AG09309 (cell line): ENCODE results near the gene CROCC2.

Experiments used
- DNase-seq: peaks from one replicate; pipeline ENCODE4 v3.0.0-alpha.2; 2010; ENCODE audit warnings: low read depth
- H3K4me3 ChIP-seq: 2 replicates; pipeline ENCODE4 v1.5.1; 2011; ENCODE audit warnings: mild to moderate bottlenecking, low read depth, low read length, moderate library complexity; ENCODE audit not compliant: control insufficient read depth
- CTCF ChIP-seq: IDR thresholded peaks from 2 replicates; pipeline ENCODE4 v1.5.1; 2011; ENCODE audit warnings: mild to moderate bottlenecking, low read depth, low read length, inconsistent platforms; ENCODE audit not compliant: insufficient read depth, control insufficient read depth; ENCODE audit errors: missing control alignments

CROCC2 gene

DNA sequence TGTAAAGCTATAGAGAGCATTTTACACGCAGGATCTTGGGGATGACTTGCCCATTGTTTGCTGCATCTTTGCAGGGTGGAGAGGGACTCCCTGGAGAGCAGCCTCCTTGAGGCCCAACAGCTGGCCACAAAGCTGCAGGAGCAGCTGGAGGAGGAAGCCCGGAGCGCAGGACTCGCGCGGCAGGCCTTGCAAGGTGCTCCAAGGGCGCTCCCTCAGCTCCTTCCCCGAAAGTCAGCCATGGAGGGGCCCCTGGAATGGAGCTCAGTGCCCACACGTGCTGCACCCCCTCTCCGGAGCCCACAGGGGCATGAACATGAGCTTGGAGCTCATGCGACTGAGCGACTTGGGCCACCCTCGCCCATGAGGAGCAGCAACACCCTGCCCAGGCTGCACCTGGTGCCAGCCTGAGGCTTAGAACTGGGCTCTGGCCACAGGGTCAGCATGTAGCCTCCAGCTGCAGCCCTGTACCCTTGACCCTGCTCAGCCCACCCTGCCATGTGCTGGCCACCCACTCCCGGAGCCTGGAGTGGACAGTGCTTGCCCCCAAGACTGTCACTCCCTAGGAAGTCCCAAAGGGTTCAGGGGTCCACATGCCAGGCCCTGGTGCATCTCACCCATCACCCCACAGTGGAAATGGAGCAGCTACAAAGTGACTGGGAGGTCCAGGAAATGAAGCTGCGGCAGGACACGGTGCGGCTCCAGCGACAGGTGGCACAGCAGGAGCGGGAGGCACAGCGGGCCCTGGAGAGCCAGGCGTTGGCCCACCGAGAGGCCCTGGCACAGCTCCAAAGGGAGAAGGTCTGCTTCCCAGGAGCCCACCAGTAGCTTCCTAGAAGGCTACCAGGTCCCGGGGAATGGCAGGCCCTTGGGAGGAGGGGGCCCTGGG, 43.0 kb downstream of the CROCC2 start:
- no peak overlapping the region for H3K4me3 ChIP-seq
- TF ChIP-seq CTCF = no peak
- no peak for DNase-seq

DNA sequence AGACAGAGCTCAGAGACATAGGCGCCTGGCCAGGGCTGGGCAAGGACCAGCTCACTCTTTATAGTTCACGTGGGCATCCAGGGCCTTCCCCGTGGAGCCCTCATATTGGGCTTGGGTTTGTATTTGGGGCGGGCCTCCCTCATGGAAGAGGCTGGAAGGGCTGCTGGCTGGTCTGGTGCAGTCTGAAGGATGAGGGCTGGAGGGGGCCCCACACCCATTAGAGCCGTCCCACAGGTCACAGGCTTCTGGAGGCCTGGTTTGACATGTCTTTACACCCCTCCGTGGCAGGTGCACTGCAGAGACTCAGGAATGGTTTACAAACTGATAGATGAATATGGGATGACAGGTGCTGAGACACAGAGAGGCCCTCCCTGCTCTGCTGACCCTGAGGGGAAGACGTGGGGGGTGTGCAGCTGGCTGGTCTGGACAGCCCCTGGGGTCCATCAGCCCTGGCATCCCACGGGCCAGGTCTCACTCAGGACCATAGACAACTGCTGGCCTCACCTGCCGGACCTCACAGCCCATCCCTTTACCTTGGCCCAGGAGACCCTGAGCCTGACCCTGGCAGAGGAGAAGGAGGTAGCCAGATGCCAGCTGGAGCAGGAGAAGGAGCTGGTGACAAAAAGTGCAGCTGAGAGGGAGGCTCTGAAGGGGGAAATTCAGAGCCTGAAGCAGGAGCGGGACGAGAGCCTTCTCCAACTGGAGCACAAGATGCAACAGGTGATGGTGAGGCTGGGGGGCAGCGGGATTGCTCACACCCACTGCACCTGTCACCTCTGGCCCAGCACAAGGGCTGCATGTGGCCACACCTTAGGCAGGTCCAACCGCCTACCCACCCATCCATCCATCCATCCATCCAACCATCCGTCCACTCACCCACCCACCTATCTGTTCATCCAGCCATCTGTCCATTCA, 43.9 kb downstream of the CROCC2 start:
- H3K4me3 ChIP-seq = no peak overlapping the region
- no peak for TF ChIP-seq CTCF
- no peak for DNase-seq

DNA sequence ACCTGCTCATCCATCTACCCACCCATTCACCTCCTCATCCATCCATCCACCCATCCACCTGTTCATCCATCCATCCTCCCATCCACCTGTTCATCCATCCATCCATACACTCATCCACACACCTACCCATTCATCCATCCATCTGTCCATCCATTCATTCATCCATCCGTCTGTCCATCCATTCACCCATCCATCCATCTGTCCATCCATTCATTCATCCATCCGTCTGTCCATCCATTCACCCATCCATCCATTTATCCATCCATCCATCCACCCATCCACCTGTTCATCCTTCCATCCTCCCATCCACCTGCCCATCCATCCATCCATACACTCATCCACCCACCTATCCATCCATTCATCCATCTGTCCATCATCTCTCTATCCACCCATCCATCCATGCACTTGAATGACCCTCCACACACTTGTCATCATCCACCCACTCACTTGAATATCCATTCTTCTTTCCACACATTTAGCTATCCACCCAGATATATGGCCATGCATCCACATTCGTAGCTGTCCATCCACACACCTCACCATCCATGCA, 45.0 kb downstream of the CROCC2 start:
- TF ChIP-seq CTCF = no peak

GRCh38 chr2:240952496-240953246, 46.5 kb downstream of the CROCC2 start:
- no peak for DNase-seq
- no peak for TF ChIP-seq CTCF
- no peak overlapping the region for H3K4me3 ChIP-seq

More for the DNA sequence above, 45.0 kb downstream of the CROCC2 start:
- no peak overlapping the region for H3K4me3 ChIP-seq
- no peak for DNase-seq

GRCh38 chr2:240953426-240954410, 47.6 kb downstream of the CROCC2 start:
- no peak for TF ChIP-seq CTCF
- DNase-seq = no peak
- H3K4me3 ChIP-seq = no peak overlapping the region
